Measurements from ENCODE around the gene MAB21L1. TPM values are rescaled to one million over a fixed set of nuclear protein-coding genes. Genes with fewer than 3 reads are reported as not detected.

MAB21L1 gene
- total RNA-seq, 4 donors from 2014 or later: 0.48 to 3.7 (median 0.57) TPM

- no peaks in the 10 kb centered on the region for H3K36me3 ChIP-seq
- no peak for DNase-seq
- no peaks in the 10 kb centered on the region for H3K4me1 ChIP-seq
- no peak overlapping the region for H3K27ac ChIP-seq
- in situ Hi-C loops (cut with MboI; ENCODE audit: low pct_ligation_motif_present in 1 of 4, low pct_unique_long_range_greater_than_20kb in 1 of 4, low sequenced_read_pairs in 3 of 4): no loop called here
- H3K4me3 ChIP-seq: no peak overlapping the region
- TF ChIP-seq POLR2A (IDR thresholded peaks at IDR 0.05) (no peak), EP300 (IDR thresholded peaks at IDR 0.05; ENCODE audit: low read depth) (no peak), POLR2AphosphoS5 (IDR thresholded peaks at IDR 0.05) (no peak)
- TF ChIP-seq, protein P1, sequence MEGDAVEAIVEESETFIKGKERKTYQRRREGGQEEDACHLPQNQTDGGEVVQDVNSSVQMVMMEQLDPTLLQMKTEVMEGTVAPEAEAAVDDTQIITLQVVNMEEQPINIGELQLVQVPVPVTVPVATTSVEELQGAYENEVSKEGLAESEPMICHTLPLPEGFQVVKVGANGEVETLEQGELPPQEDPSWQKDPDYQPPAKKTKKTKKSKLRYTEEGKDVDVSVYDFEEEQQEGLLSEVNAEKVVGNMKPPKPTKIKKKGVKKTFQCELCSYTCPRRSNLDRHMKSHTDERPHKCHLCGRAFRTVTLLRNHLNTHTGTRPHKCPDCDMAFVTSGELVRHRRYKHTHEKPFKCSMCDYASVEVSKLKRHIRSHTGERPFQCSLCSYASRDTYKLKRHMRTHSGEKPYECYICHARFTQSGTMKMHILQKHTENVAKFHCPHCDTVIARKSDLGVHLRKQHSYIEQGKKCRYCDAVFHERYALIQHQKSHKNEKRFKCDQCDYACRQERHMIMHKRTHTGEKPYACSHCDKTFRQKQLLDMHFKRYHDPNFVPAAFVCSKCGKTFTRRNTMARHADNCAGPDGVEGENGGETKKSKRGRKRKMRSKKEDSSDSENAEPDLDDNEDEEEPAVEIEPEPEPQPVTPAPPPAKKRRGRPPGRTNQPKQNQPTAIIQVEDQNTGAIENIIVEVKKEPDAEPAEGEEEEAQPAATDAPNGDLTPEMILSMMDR (IDR thresholded peaks at IDR 0.05): no peak
- no peaks in the 10 kb centered on the region for H3K27me3 ChIP-seq
- 93 to 98% methylated on average over 7 of the region's 7 CpGs for WGBS, 2 donors (ENCODE audit: low coverage in 1 of 2)
- no peaks in the 10 kb centered on the region for H3K9me3 ChIP-seq
- intact Hi-C loops (cut with DNase I; ENCODE audit: low total_unique reads): no loop called here
Observed at GRCh38 chr13:35514061-35514477, 37.6 kb upstream of the MAB21L1 start.

GRCh38 chr13:35512271-35512920 lies 35.9 kb upstream of the MAB21L1 start:
- TF ChIP-seq, protein P1 (IDR thresholded peaks at IDR 0.05): no peak
- TF ChIP-seq POLR2A (IDR thresholded peaks at IDR 0.05): no peak
- no peak for TF ChIP-seq EP300 (IDR thresholded peaks at IDR 0.05; ENCODE audit: low read depth)
- no peak for TF ChIP-seq POLR2AphosphoS5 (IDR thresholded peaks at IDR 0.05)
- no peaks in the 10 kb centered on the region for H3K4me1 ChIP-seq
- no peak overlapping the region for H3K4me3 ChIP-seq
- no peaks in the 10 kb centered on the region for H3K9me3 ChIP-seq
- no peak overlapping the region for H3K27ac ChIP-seq
- WGBS, 2 donors (ENCODE audit: low coverage in 1 of 2): 60 to 71% methylated on average over 3 to 5 of the region's 5 CpGs
- intact Hi-C loops (cut with DNase I; ENCODE audit: low total_unique reads): no loop called here
- no peak for DNase-seq
- in situ Hi-C loops (cut with MboI; ENCODE audit: low pct_ligation_motif_present in 1 of 4, low pct_unique_long_range_greater_than_20kb in 1 of 4, low sequenced_read_pairs in 3 of 4): no loop called here
- no peaks in the 10 kb centered on the region for H3K27me3 ChIP-seq
- H3K36me3 ChIP-seq: no peaks in the 10 kb centered on the region

DNA sequence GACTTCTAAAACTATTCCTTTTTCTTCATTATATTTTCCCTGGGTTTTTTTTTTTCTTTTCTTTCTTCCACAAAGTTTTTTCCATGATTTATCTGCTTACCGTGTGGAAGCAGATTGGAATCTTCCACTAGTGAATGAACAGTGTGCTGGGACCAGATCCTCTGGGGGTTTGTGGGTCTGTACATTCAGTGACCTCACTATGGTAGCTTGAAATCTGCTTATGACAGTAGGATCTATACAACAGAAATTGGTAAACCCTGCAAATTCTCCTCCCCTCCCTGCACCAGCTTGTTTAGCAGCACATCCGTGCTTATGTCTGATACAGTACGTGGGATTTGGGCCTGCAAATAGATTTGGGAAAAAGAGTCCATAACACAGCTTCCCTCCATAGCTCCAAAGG lies 26.0 kb upstream of the MAB21L1 start:
- intact Hi-C loops (cut with DNase I; ENCODE audit: low total_unique reads): no loop called here
- no peak overlapping the region for H3K4me3 ChIP-seq
- no peak for DNase-seq
- in situ Hi-C loops (cut with MboI; ENCODE audit: low pct_ligation_motif_present in 1 of 4, low pct_unique_long_range_greater_than_20kb in 1 of 4, low sequenced_read_pairs in 3 of 4): no loop called here
- H3K27ac ChIP-seq: no peak overlapping the region
- TF ChIP-seq EP300 (IDR thresholded peaks at IDR 0.05; ENCODE audit: low read depth) (no peak), POLR2A (IDR thresholded peaks at IDR 0.05) (no peak), POLR2AphosphoS5 (IDR thresholded peaks at IDR 0.05) (no peak)
- TF ChIP-seq, protein P1 (IDR thresholded peaks at IDR 0.05): no peak
- H3K4me1 ChIP-seq: peaks cover 0 to 4% (median 0%) of the 10 kb centered on the region in 4 donors
- no peaks in the 10 kb centered on the region for H3K36me3 ChIP-seq
- 87 to 100% methylated on average over 1 to 3 of the region's 3 CpGs for WGBS, 2 donors (ENCODE audit: low coverage in 1 of 2)
- H3K27me3 ChIP-seq: no peaks in the 10 kb centered on the region
- no peaks in the 10 kb centered on the region for H3K9me3 ChIP-seq

- no peak overlapping the region for H3K4me3 ChIP-seq
- DNase-seq: no peak
- H3K27ac ChIP-seq: no peak overlapping the region
- in situ Hi-C loops (cut with MboI; ENCODE audit: low pct_ligation_motif_present in 1 of 4, low pct_unique_long_range_greater_than_20kb in 1 of 4, low sequenced_read_pairs in 3 of 4): no loop called here
- H3K9me3 ChIP-seq: no peaks in the 10 kb centered on the region
- TF ChIP-seq, protein P1 (IDR thresholded peaks at IDR 0.05): no peak
- TF ChIP-seq EP300 (IDR thresholded peaks at IDR 0.05; ENCODE audit: low read depth): no peak
- TF ChIP-seq POLR2A (IDR thresholded peaks at IDR 0.05): no peak
- TF ChIP-seq POLR2AphosphoS5 (IDR thresholded peaks at IDR 0.05): no peak
- intact Hi-C loops (cut with DNase I; ENCODE audit: low total_unique reads): no loop called here
- no peaks in the 10 kb centered on the region for H3K27me3 ChIP-seq
- 68 to 71% methylated on average over 6 of the region's 6 CpGs for WGBS, 2 donors (ENCODE audit: low coverage in 1 of 2)
- no peaks in the 10 kb centered on the region for H3K36me3 ChIP-seq
- peaks cover 0 to 4% (median 0%) of the 10 kb centered on the region in 4 donors for H3K4me1 ChIP-seq
Observed at GRCh38 chr13:35501661-35502235, 25.3 kb upstream of the MAB21L1 start.

Measured in transverse colon (tissue), 4 donors.